HepG2 (cell line): ENCODE data around the gene PYURF. TPM values are rescaled to one million over a fixed set of nuclear protein-coding genes. Genes with fewer than 3 reads are reported as not detected.

Experiments used
- CCAR2 ChIP-seq: fragments of 200-400 bp; formaldehyde crosslinking; optimal IDR thresholded peaks from 2 replicates; pipeline ENCODE3; 2018; ENCODE audit warnings: low read depth, mild to moderate bottlenecking, low read length, moderate library complexity
- CEBPB ChIP-seq: IDR thresholded peaks from 2 replicates; pipeline ENCODE4 v1.6.1; 2011; ENCODE audit warnings: low read depth, low read length, improper control_type of control experiment, borderline replicate concordance
- ELF3 ChIP-seq: IDR thresholded peaks from 2 replicates; pipeline ENCODE4 v1.6.1; 2016; ENCODE audit warnings: missing genetic modification reagents, missing compliant biosample characterization
- FOXO1 ChIP-seq: sonication (generic); formaldehyde crosslinking; IDR thresholded peaks from 2 replicates; pipeline ENCODE4 v1.4.0; 2020; ENCODE audit warnings: missing genetic modification reagents
- FOXP4 ChIP-seq: sonication (generic); formaldehyde crosslinking; IDR thresholded peaks from 2 replicates; pipeline ENCODE4 v1.4.0; 2020; ENCODE audit warnings: missing genetic modification reagents
- HIC2 ChIP-seq: sonication (generic); formaldehyde crosslinking; IDR thresholded peaks from 2 replicates; pipeline ENCODE4 v1.9.0; 2022; ENCODE audit warnings: low read depth, missing genetic modification reagents
- HOXA3 ChIP-seq: sonication (generic); formaldehyde crosslinking; IDR thresholded peaks from 2 replicates; pipeline ENCODE4 v1.5.0; 2020; ENCODE audit warnings: missing genetic modification reagents
- IKZF1 ChIP-seq: fragments of 450-650 bp; IDR thresholded peaks from 2 replicates; pipeline ENCODE4 v1.7.1; 2016
- MED13 ChIP-seq: sonication (generic); formaldehyde crosslinking; IDR thresholded peaks from 2 replicates; pipeline ENCODE4 v1.5.0; 2020; ENCODE audit warnings: missing genetic modification reagents
- RFX5 ChIP-seq: IDR thresholded peaks from 2 replicates; pipeline ENCODE4 v1.6.1; 2011; ENCODE audit warnings: low read depth, low read length, improper control_type of control experiment
- SMAD3 ChIP-seq: sonication (generic); formaldehyde crosslinking; IDR thresholded peaks from 2 replicates; pipeline ENCODE4 v1.4.0; 2020; ENCODE audit warnings: missing genetic modification reagents
- THAP9 ChIP-seq: sonication (generic); formaldehyde crosslinking; IDR thresholded peaks from 2 replicates; pipeline ENCODE4; 2020; ENCODE audit warnings: missing genetic modification reagents, mild to moderate bottlenecking, borderline replicate concordance
- ZBTB25 ChIP-seq: IDR thresholded peaks from 2 replicates; pipeline ENCODE4 v1.6.1; 2018; ENCODE audit warnings: missing genetic modification reagents
- ZBTB44 ChIP-seq: sonication (generic); formaldehyde crosslinking; IDR thresholded peaks from 2 replicates; pipeline ENCODE4 v1.4.0; 2020; ENCODE audit warnings: missing genetic modification reagents
- ZBTB8A ChIP-seq: sonication (generic); formaldehyde crosslinking; IDR thresholded peaks from 2 replicates; pipeline ENCODE4 v1.4.0; 2020; ENCODE audit warnings: mild to moderate bottlenecking, low read depth, missing genetic modification reagents, borderline replicate concordance
- ZFP41 ChIP-seq: sonication (generic); formaldehyde crosslinking; IDR thresholded peaks from 2 replicates; pipeline ENCODE4 v1.4.0; 2020; ENCODE audit warnings: mild to moderate bottlenecking, missing genetic modification reagents, borderline replicate concordance
- ZNF20 ChIP-seq: sonication (generic); formaldehyde crosslinking; IDR thresholded peaks from 2 replicates; pipeline ENCODE4 v1.4.0; 2020; ENCODE audit warnings: mild to moderate bottlenecking, moderate library complexity, missing genetic modification reagents
- ZNF225 ChIP-seq: sonication (generic); formaldehyde crosslinking; IDR thresholded peaks from 2 replicates; pipeline ENCODE4 v1.4.0; 2020; ENCODE audit warnings: mild to moderate bottlenecking, missing genetic modification reagents
- ZNF644 ChIP-seq: IDR thresholded peaks from 2 replicates; pipeline ENCODE4 v1.6.1; 2016; ENCODE audit warnings: low read depth
- ZNF775 ChIP-seq: sonication (generic); formaldehyde crosslinking; IDR thresholded peaks from 2 replicates; pipeline ENCODE4 v1.4.0; 2020; ENCODE audit warnings: missing genetic modification reagents, mild to moderate bottlenecking, moderate library complexity, borderline replicate concordance
- polyA plus RNA-seq, 8 experiments: library from polyadenylated mRNA; depleted of rRNA in 3 of 8; stranded (reverse) in 7 of 8; unstranded in 1 of 8; fragments of >200 nt; fragmentation: Illumina TruSeq in 4 of 8; extraction: Trizol in 4 of 8; gene quantifications; 2 replicates each; pipeline versions ENCODE4 v1.2.1 to v1.2.3, GENCODE V29; 2011 to 2016; ENCODE audit warnings: low read depth in 4 of 8, missing spikeins in 1 of 8, mixed read lengths in 1 of 8; ENCODE audit not compliant: insufficient read depth in 1 of 8
- total RNA-seq, 5 experiments: library from RNA; depleted of rRNA; stranded (reverse); fragments of >200 nt; fragmentation: Illumina TruSeq; extraction: Trizol; gene quantifications; 2 replicates each; pipeline ENCODE4 v1.2.3, GENCODE V29; 2016; ENCODE audit warnings: low read depth in 1 of 5

Gene PYURF
- total and polyA plus RNA-seq, 2 of the 13 experiments (the other 11 are each of a cell fraction or from before 2014, with no cell fraction given), result 59.9 to 95.2 TPM

- no peak for TF ChIP-seq RFX5
- peak; percentile 92 for TF ChIP-seq FOXP4
- no peak for TF ChIP-seq IKZF1
- TF ChIP-seq CEBPB, result peak; percentile 87
- TF ChIP-seq SMAD3 (CRISPR knock-in tag), result no peak; the same call in 1 of the 2 replicates
- no peak for TF ChIP-seq HOXA3
- peak; percentile 42; the same call in 1 of the 2 replicates for TF ChIP-seq ZBTB25
- TF ChIP-seq ZNF644 (CRISPR knock-in tag), result 0 out of 2 replicates have a peak, but pooled peaks have one; percentile 23
- TF ChIP-seq ELF3 (CRISPR knock-in tag), result 0 out of 2 replicates have a peak, but pooled peaks have one; percentile 11
- TF ChIP-seq MED13 (CRISPR knock-in tag), result no peak
- no peak for TF ChIP-seq ZBTB44 (CRISPR knock-in tag)
- no peak for TF ChIP-seq CCAR2
- no peak for TF ChIP-seq THAP9 (CRISPR knock-in tag)
- no peak for TF ChIP-seq ZNF225
- TF ChIP-seq ZFP41 (CRISPR knock-in tag), result no peak
- no peak for TF ChIP-seq HIC2 (CRISPR knock-in tag)
- TF ChIP-seq FOXO1 (CRISPR knock-in tag), result peak; percentile 72; the same call in 1 of the 2 replicates
- TF ChIP-seq ZNF20 (CRISPR knock-in tag), result no peak
- TF ChIP-seq ZNF775, result no peak
- no peak for TF ChIP-seq ZBTB8A (CRISPR knock-in tag)
Measured at GRCh38 chr4:88514557-88515511, 8.7 kb downstream of the PYURF start (continued).
